ENCODE results near the gene HAND1. TPM values are rescaled to one million over a fixed set of nuclear protein-coding genes. Genes with fewer than 3 reads are reported as not detected.

Gene HAND1
- total RNA-seq, 4 donors from 2014 or later, result 6.7 to 8.0 (median 7.4) TPM

DNA sequence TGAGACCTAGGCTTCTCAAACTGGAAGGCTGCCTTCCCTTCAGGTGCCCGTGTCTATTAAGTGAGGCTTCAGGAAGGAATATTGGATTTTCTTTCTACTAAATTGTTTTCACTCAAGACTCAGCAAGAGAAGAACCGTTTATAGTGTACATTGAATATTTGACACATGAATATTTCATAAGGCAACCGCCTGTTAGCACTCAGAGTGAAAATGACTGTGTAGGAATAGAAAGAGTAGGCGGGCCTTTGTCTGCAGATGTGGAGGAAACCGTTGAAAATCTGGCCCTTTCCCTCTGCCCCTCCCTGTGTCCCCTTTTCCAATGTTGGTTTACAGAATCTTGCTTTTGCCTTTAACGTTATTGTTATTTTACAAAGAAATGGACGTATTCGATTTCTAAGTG lies 26.1 kb downstream of the HAND1 start:
- 79 to 92% methylated on average over 7 to 8 of the region's 8 CpGs for WGBS, 2 donors (ENCODE audit: low coverage in 1 of 2)
- Histone ChIP-seq H3K27me3 (no peaks in the 10 kb centered on the region), H3K36me3 (peaks cover 0 to 59% (median 21%) of the 10 kb centered on the region in 4 donors), H3K4me3 (no peak overlapping the region), H3K4me1 (peaks cover 14 to 26% (median 22%) of the 10 kb centered on the region in 4 donors), H3K9me3 (no peaks in the 10 kb centered on the region), H3K27ac (no peak overlapping the region)
- no peak for DNase-seq
- intact Hi-C loops (cut with DNase I; ENCODE audit: low total_unique reads) (no loop called here), in situ Hi-C loops (cut with MboI; ENCODE audit: low pct_ligation_motif_present in 1 of 4, low pct_unique_long_range_greater_than_20kb in 1 of 4, low sequenced_read_pairs in 3 of 4) (loop anchor here in 1 of 4 donors (25.0 kb wide), 1 partner anchor 360 kb away; no protein-coding TSS in a partner anchor)
- TF ChIP-seq, protein P1, sequence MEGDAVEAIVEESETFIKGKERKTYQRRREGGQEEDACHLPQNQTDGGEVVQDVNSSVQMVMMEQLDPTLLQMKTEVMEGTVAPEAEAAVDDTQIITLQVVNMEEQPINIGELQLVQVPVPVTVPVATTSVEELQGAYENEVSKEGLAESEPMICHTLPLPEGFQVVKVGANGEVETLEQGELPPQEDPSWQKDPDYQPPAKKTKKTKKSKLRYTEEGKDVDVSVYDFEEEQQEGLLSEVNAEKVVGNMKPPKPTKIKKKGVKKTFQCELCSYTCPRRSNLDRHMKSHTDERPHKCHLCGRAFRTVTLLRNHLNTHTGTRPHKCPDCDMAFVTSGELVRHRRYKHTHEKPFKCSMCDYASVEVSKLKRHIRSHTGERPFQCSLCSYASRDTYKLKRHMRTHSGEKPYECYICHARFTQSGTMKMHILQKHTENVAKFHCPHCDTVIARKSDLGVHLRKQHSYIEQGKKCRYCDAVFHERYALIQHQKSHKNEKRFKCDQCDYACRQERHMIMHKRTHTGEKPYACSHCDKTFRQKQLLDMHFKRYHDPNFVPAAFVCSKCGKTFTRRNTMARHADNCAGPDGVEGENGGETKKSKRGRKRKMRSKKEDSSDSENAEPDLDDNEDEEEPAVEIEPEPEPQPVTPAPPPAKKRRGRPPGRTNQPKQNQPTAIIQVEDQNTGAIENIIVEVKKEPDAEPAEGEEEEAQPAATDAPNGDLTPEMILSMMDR (IDR thresholded peaks at IDR 0.05), result no peak
- TF ChIP-seq POLR2A (IDR thresholded peaks at IDR 0.05) (no peak), EP300 (IDR thresholded peaks at IDR 0.05; ENCODE audit: low read depth) (no peak), POLR2AphosphoS5 (IDR thresholded peaks at IDR 0.05) (no peak)

DNA sequence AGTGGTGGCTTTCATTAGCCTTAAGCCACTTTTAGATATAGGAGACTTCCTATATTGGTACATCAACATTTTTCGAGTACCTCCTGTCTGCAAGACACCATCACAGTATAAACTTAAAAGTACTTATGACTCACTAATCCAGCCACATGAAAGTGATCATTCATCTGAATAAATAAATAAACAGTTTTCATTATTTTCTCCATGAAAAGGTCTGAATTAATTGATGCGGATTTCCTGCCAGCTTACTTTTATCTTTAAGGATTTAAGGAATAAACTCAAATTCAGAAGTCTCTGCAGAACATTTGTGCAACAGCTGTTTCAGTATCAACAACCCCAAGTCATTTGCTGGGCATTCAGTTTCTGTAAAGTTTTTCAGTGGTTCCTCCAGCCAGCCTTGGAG lies 28.2 kb downstream of the HAND1 start:
- no peak for DNase-seq
- H3K4me1 ChIP-seq, result peaks cover 14 to 30% (median 26%) of the 10 kb centered on the region in 4 donors
- intact Hi-C loops (cut with DNase I; ENCODE audit: low total_unique reads) (no loop called here), in situ Hi-C loops (cut with MboI; ENCODE audit: low pct_ligation_motif_present in 1 of 4, low pct_unique_long_range_greater_than_20kb in 1 of 4, low sequenced_read_pairs in 3 of 4) (loop anchor here in 1 of 4 donors (25.0 kb wide), 1 partner anchor 363 kb away; no protein-coding TSS in a partner anchor)
- peaks cover 0 to 37% (median 10%) of the 10 kb centered on the region in 4 donors for H3K36me3 ChIP-seq
- TF ChIP-seq, protein P1 (IDR thresholded peaks at IDR 0.05), result no peak
- TF ChIP-seq POLR2AphosphoS5 (IDR thresholded peaks at IDR 0.05) (no peak), EP300 (IDR thresholded peaks at IDR 0.05; ENCODE audit: low read depth) (no peak), POLR2A (IDR thresholded peaks at IDR 0.05) (no peak)
- H3K27ac ChIP-seq, result no peak overlapping the region
- 68 to 79% methylated on average over 2 of the region's 2 CpGs for whole genome bisulfite sequencing, 2 donors (ENCODE audit: low coverage in 1 of 2)
- no peaks in the 10 kb centered on the region for H3K27me3 ChIP-seq
- H3K4me3 ChIP-seq, result no peak overlapping the region
- no peaks in the 10 kb centered on the region for H3K9me3 ChIP-seq

DNA sequence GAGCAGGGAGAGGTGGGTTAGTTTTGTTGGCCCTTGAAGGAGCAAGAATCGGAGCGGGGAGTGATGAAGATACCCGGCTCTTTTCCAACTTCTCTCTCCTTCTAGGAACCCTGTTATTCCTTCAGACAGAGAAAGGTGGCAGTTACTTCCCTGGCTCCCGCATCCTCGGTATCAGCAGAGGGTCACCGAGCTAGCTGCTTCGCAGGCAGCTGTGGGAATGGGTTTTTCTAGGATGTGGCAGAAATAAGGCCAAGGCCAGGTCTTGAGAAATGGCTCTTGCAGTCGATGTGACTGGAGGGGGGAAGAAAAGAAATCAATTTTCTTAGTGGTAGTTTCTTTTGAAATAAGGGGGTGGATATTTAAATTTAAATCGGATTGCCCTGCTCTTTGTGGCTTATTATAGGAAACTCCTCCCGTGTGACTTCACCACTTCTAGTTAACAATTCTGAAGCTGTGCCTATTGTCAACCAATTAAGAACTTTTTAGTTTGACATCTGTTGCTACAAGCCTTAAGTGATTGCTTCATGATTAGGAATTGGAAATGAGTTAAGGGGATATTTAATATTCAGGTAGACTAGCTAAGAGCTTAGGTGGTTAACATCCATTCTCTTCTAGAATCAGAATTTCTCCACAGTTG lies 30.8 kb downstream of the HAND1 start:
- WGBS, 2 donors (ENCODE audit: low coverage in 1 of 2), result 0 to 10% methylated on average over 4 to 10 of the region's 10 CpGs
- Histone ChIP-seq H3K27me3 (no peaks in the 10 kb centered on the region), H3K27ac (peak overlapping the region; percentile 87 to 96 (median 94)), H3K36me3 (peaks cover 0 to 17% (median 3%) of the 10 kb centered on the region in 4 donors), H3K4me1 (peaks cover 14 to 37% (median 32%) of the 10 kb centered on the region in 4 donors), H3K9me3 (no peaks in the 10 kb centered on the region), H3K4me3 (peak overlapping the region; percentile 89 to 97 (median 96))
- TF ChIP-seq POLR2A (IDR thresholded peaks at IDR 0.05) (no peak), POLR2AphosphoS5 (IDR thresholded peaks at IDR 0.05) (no peak)
- TF ChIP-seq, protein P1 (IDR thresholded peaks at IDR 0.05), result no peak
- in situ Hi-C loops (cut with MboI; ENCODE audit: low pct_ligation_motif_present in 1 of 4, low pct_unique_long_range_greater_than_20kb in 1 of 4, low sequenced_read_pairs in 3 of 4), result no loop called here
- intact Hi-C loops (cut with DNase I; ENCODE audit: low total_unique reads), result no loop called here
- DNase-seq, result no peak

DNA sequence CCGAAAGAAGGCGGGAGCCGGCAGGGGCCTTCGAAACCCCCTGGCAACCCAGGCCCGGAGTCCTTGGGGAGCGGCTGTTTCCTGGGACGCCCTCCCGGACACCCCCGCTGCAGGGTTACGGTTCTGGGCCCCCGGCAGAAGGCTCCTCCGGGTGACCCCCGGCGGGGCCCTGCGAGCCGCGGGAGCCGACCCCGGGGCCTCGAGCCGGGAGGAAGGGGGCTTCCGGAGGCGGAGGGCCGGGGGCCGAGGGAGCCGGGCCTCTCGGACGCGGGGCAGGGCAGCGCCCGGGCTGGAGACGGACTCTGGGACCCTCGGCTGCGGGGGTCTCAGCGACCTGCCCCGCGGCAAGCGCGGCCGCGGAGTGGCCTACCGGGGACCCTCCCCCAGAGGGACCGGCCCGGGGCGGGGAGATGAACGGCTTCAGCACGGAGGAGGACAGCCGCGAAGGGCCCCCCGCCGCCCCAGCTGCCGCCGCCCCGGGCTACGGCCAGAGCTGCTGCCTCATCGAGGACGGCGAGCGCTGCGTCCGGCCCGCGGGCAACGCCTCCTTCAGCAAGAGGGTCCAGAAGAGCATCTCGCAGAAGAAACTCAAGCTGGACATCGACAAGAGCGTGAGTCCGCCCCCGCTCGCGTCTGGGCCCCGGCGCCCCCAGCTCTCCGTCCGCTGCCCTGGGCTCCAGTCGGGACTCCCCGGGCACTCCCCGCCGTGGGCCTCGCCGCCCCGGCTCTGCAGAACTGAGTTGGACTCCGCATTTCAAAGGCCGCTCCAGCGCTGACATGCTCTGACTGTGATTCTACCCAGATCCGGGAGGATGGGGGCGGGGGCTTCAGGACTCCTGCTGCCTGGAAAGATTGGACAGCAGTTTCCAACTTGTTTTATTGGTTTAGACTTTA lies 31.6 kb downstream of the HAND1 start:
- Histone ChIP-seq H3K4me1 (peaks cover 14 to 37% (median 32%) of the 10 kb centered on the region in 4 donors), H3K27me3 (no peaks in the 10 kb centered on the region), H3K27ac (peak overlapping the region; percentile 87 to 96 (median 94)), H3K4me3 (peak overlapping the region; percentile 89 to 97 (median 96)), H3K36me3 (peaks cover 0 to 17% (median 1%) of the 10 kb centered on the region in 4 donors), H3K9me3 (no peaks in the 10 kb centered on the region)
- WGBS, 2 donors (ENCODE audit: low coverage in 1 of 2), result 0% methylated on average over 25 of the region's 87 CpGs; no CpG with 5 or more reads in 1 of the 2 donors
- in situ Hi-C loops (cut with MboI; ENCODE audit: low pct_ligation_motif_present in 1 of 4, low pct_unique_long_range_greater_than_20kb in 1 of 4, low sequenced_read_pairs in 3 of 4), result no loop called here
- intact Hi-C loops (cut with DNase I; ENCODE audit: low total_unique reads), result no loop called here
- TF ChIP-seq POLR2A (IDR thresholded peaks at IDR 0.05) (no peak), POLR2AphosphoS5 (IDR thresholded peaks at IDR 0.05) (peak in 2 of 3 donors; percentile 20 to 48)
- DNase-seq, result peak; percentile 49

Measured in transverse colon (tissue), 4 donors.